PFSK-1 (cell line): ENCODE data around the gene RHOG.

Experiments used
- FOXP2 ChIP-seq: optimal IDR thresholded peaks from 2 replicates; pipeline ENCODE3; 2011; ENCODE audit warnings: borderline replicate concordance, control low read depth, inconsistent platforms; ENCODE audit not compliant: insufficient read depth; ENCODE audit errors: extremely low read length, extremely low read depth
- POLR2AphosphoS5 ChIP-seq: IDR thresholded peaks from 2 replicates; pipeline ENCODE4 v1.6.1; 2012; ENCODE audit warnings: low read depth, mild to moderate bottlenecking, control low read depth, low read length, moderate library complexity
- SIN3A ChIP-seq: IDR thresholded peaks from 2 replicates; pipeline ENCODE4 v1.6.1; 2012; ENCODE audit warnings: mild to moderate bottlenecking, low read length, moderate library complexity, borderline replicate concordance; ENCODE audit not compliant: insufficient read depth
- TAF1 ChIP-seq: IDR thresholded peaks from 2 replicates; pipeline ENCODE4 v1.6.1; 2012; ENCODE audit warnings: low read length, control low read depth, borderline replicate concordance; ENCODE audit not compliant: insufficient read depth
- TF ChIP-seq, protein P1 (sequence below), 2 experiments: IDR thresholded peaks; 2 replicates each; pipeline versions ENCODE4 v1.6.1 to v1.8.0; 2011 to 2012; ENCODE audit warnings: low read depth in 2 of 2, low read length in 2 of 2, control low read depth in 1 of 2, inconsistent platforms in 1 of 2, mild to moderate bottlenecking in 1 of 2, moderate library complexity in 1 of 2; ENCODE audit not compliant: insufficient read depth in 1 of 2

Gene RHOG

GRCh38 chr11:3838504-3838903, 2.3 kb downstream of the RHOG start:
- TF ChIP-seq POLR2AphosphoS5 (no peak), SIN3A (no peak), FOXP2 (no peak), TAF1 (no peak)
- TF ChIP-seq, protein P1, sequence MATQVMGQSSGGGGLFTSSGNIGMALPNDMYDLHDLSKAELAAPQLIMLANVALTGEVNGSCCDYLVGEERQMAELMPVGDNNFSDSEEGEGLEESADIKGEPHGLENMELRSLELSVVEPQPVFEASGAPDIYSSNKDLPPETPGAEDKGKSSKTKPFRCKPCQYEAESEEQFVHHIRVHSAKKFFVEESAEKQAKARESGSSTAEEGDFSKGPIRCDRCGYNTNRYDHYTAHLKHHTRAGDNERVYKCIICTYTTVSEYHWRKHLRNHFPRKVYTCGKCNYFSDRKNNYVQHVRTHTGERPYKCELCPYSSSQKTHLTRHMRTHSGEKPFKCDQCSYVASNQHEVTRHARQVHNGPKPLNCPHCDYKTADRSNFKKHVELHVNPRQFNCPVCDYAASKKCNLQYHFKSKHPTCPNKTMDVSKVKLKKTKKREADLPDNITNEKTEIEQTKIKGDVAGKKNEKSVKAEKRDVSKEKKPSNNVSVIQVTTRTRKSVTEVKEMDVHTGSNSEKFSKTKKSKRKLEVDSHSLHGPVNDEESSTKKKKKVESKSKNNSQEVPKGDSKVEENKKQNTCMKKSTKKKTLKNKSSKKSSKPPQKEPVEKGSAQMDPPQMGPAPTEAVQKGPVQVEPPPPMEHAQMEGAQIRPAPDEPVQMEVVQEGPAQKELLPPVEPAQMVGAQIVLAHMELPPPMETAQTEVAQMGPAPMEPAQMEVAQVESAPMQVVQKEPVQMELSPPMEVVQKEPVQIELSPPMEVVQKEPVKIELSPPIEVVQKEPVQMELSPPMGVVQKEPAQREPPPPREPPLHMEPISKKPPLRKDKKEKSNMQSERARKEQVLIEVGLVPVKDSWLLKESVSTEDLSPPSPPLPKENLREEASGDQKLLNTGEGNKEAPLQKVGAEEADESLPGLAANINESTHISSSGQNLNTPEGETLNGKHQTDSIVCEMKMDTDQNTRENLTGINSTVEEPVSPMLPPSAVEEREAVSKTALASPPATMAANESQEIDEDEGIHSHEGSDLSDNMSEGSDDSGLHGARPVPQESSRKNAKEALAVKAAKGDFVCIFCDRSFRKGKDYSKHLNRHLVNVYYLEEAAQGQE (IDR thresholded peaks at IDR 0.05; ENCODE audit: insufficient read depth in 1 of 2, low read depth in 2 of 2, low read length in 2 of 2) = no peak

- no peak for TF ChIP-seq SIN3A
- TF ChIP-seq, protein P1 (IDR thresholded peaks at IDR 0.05; ENCODE audit: insufficient read depth in 1 of 2, low read depth in 2 of 2, low read length in 2 of 2) = no peak
- TF ChIP-seq FOXP2 = no peak
- no peak for TF ChIP-seq POLR2AphosphoS5
- TF ChIP-seq TAF1 = no peak
Measured at GRCh38 chr11:3837793-3838192, 3.0 kb downstream of the RHOG start.

GRCh38 chr11:3836903-3837302, 3.9 kb downstream of the RHOG start:
- TF ChIP-seq, protein P1 (IDR thresholded peaks at IDR 0.05; ENCODE audit: insufficient read depth in 1 of 2, low read depth in 2 of 2, low read length in 2 of 2) = no peak
- TF ChIP-seq POLR2AphosphoS5 = no peak
- TF ChIP-seq TAF1 = no peak
- TF ChIP-seq SIN3A = no peak
- no peak for TF ChIP-seq FOXP2

- TF ChIP-seq SIN3A (no peak), POLR2AphosphoS5 (no peak), FOXP2 (no peak), TAF1 (no peak)
- TF ChIP-seq, protein P1 (IDR thresholded peaks at IDR 0.05; ENCODE audit: insufficient read depth in 1 of 2, low read depth in 2 of 2, low read length in 2 of 2) = no peak
Measured at GRCh38 chr11:3835751-3836150, 5.0 kb downstream of the RHOG start.

GRCh38 chr11:3834664-3835461, 5.9 kb downstream of the RHOG start:
- TF ChIP-seq FOXP2 (no peak), TAF1 (no peak), POLR2AphosphoS5 (no peak), SIN3A (no peak)
- TF ChIP-seq, protein P1 (IDR thresholded peaks at IDR 0.05; ENCODE audit: insufficient read depth in 1 of 2, low read depth in 2 of 2, low read length in 2 of 2) = no peak
